Naive B cell (primary cell): ENCODE results near the gene NLRC5. TPM values are rescaled to one million over a fixed set of nuclear protein-coding genes. Genes with fewer than 3 reads are reported as not detected.
A peak's percentile ranks its signal among the peaks of the same experiment; 100 is the strongest.
"Not testable (repeated sequence)": the region's sequence is repeated elsewhere in the genome, so short reads cannot be mapped to it uniquely, and the experiment has no call there.

Experiments
- ATAC-seq, 2 donors: fragments of 150-1000 bp; cut with Tn5 transposase; 2 replicates each; pipeline ENCODE4 v1.10.0; 2021; ENCODE audit warnings: low read depth in 2 of 2, mild to moderate bottlenecking in 2 of 2, moderate library complexity in 2 of 2
- DNase-seq: peaks from one replicate; pipeline ENCODE4 v3.0.0; 2022
- H3K27ac Mint-ChIP-seq, 6 donors: one replicate each; pipeline ENCODE4 v1.8.0; 2020 to 2022; ENCODE audit warnings: mild to moderate bottlenecking in 6 of 6, mixed read lengths in 6 of 6, moderate library complexity in 5 of 6, inconsistent platforms in 2 of 6
- H3K27me3 Mint-ChIP-seq, 3 donors: one replicate each; pipeline ENCODE4 v1.8.0; 2021 to 2022; ENCODE audit warnings: mixed read lengths in 3 of 3, mild to moderate bottlenecking in 1 of 3
- H3K36me3 Mint-ChIP-seq, 2 donors: one replicate each; pipeline ENCODE4 v1.8.0; 2020 to 2022; ENCODE audit warnings: mixed read lengths in 2 of 2, inconsistent platforms in 1 of 2, mild to moderate bottlenecking in 1 of 2
- H3K4me1 Mint-ChIP-seq, 3 donors: one replicate each; pipeline ENCODE4 v1.8.0; 2020 to 2022; ENCODE audit warnings: mixed read lengths in 3 of 3, inconsistent platforms in 1 of 3, mild to moderate bottlenecking in 1 of 3, moderate library complexity in 1 of 3
- H3K4me3 Mint-ChIP-seq, 8 donors: one replicate each; pipeline ENCODE4 v1.8.0; 2020 to 2022; ENCODE audit warnings: mild to moderate bottlenecking in 8 of 8, mixed read lengths in 8 of 8, moderate library complexity in 8 of 8, inconsistent platforms in 2 of 8
- H3K9me3 Mint-ChIP-seq, 7 donors: one replicate each; pipeline ENCODE4 v1.8.0; 2020 to 2022; ENCODE audit warnings: mixed read lengths in 7 of 7, mild to moderate bottlenecking in 5 of 7, inconsistent platforms in 2 of 7, moderate library complexity in 1 of 7
- polyA plus RNA-seq, 6 donors: library from polyadenylated mRNA; unstranded; fragments of 300-500 nt; fragmentation: Illumina TruSeq; gene quantifications; one replicate each; pipeline ENCODE4 v1.2.3, GENCODE V29; 2021; ENCODE audit warnings: low read depth in 6 of 6

NLRC5 gene
- polyA plus RNA-seq, 6 donors from 2014 or later, result 2.9 to 42.9 (median 29.9) TPM

GRCh38 chr16:57096793-57097192 is 107.4 kb downstream of the NLRC5 start:
- no peak overlapping the region for H3K27ac Mint-ChIP-seq
- peak overlapping the region in 1 of 8 donors; percentile 20 for H3K4me3 Mint-ChIP-seq
- peaks cover 4 to 5% (median 4%) of the 10 kb centered on the region in 3 donors for H3K4me1 Mint-ChIP-seq
- H3K36me3 Mint-ChIP-seq, result no peaks in the 10 kb centered on the region
- peaks cover 10 to 37% (median 11%) of the 10 kb centered on the region in 3 donors for H3K27me3 Mint-ChIP-seq
- H3K9me3 Mint-ChIP-seq, result no peaks in the 10 kb centered on the region
- DNase-seq, result no peak
- ATAC-seq, result no peak

DNA sequence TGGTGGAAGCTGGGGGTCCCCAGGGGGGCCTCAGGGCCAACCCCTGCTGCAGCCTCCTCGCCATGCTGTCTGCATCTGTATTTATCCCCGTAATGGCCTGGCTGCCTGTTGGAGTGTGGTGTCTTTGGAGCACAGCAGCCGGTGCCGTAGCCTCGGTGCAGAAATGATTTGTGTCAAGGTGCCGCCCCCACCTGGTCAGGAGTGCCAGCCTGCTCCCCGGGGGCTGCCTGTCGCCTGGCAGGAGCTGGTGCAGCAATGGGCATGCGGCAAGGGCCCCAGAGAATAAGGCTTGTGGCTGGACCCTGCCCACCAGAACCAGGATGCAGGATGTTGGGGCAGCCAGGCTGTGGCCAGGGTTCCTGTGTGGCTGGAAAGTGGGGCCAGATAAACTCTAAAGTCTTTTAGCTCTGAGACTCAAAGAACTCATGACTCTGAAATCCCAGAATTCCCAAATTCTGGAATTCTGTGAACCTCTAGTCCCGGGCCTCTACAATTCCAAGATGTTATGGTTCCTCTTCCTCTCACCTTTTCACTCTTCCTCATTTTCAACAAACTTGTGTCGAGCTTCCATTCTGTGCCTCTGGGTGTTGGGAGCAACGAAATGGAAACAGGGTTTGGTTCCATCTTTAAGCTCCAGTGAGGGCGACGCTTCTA is 109.0 kb downstream of the NLRC5 start:
- Mint-ChIP-seq H3K27me3 (peaks cover 9 to 35% (median 10%) of the 10 kb centered on the region in 3 donors), H3K4me1 (peaks cover 3% of the 10 kb centered on the region in 3 donors), H3K27ac (peak overlapping the region in 1 of 6 donors; percentile 49), H3K36me3 (no peaks in the 10 kb centered on the region), H3K9me3 (no peaks in the 10 kb centered on the region), H3K4me3 (no peak overlapping the region)
- ATAC-seq (no peak), DNase-seq (no peak)

GRCh38 chr16:57099965-57100364 is 110.6 kb downstream of the NLRC5 start:
- ATAC-seq, H3K9me3 Mint-ChIP-seq, H3K4me3 Mint-ChIP-seq, DNase-seq, H3K36me3 Mint-ChIP-seq, H3K4me1 Mint-ChIP-seq: not testable (repeated sequence)
- H3K27ac Mint-ChIP-seq, result peak overlapping the region in 1 of 6 donors; percentile 56
- H3K27me3 Mint-ChIP-seq, result peaks cover 0 to 19% (median 10%) of the 10 kb centered on the region in 3 donors

- H3K4me1 Mint-ChIP-seq, result no peaks in the 10 kb centered on the region
- H3K36me3 Mint-ChIP-seq, result no peaks in the 10 kb centered on the region
- peaks cover 0 to 15% (median 9%) of the 10 kb centered on the region in 3 donors for H3K27me3 Mint-ChIP-seq
- H3K27ac Mint-ChIP-seq, result peak overlapping the region in 1 of 6 donors; percentile 60
- H3K9me3 Mint-ChIP-seq, result no peaks in the 10 kb centered on the region
- DNase-seq (no peak), ATAC-seq (no peak)
- H3K4me3 Mint-ChIP-seq, result no peak overlapping the region
These were observed 111.1 kb downstream of the NLRC5 start for GRCh38 chr16:57100445-57100844.

DNA sequence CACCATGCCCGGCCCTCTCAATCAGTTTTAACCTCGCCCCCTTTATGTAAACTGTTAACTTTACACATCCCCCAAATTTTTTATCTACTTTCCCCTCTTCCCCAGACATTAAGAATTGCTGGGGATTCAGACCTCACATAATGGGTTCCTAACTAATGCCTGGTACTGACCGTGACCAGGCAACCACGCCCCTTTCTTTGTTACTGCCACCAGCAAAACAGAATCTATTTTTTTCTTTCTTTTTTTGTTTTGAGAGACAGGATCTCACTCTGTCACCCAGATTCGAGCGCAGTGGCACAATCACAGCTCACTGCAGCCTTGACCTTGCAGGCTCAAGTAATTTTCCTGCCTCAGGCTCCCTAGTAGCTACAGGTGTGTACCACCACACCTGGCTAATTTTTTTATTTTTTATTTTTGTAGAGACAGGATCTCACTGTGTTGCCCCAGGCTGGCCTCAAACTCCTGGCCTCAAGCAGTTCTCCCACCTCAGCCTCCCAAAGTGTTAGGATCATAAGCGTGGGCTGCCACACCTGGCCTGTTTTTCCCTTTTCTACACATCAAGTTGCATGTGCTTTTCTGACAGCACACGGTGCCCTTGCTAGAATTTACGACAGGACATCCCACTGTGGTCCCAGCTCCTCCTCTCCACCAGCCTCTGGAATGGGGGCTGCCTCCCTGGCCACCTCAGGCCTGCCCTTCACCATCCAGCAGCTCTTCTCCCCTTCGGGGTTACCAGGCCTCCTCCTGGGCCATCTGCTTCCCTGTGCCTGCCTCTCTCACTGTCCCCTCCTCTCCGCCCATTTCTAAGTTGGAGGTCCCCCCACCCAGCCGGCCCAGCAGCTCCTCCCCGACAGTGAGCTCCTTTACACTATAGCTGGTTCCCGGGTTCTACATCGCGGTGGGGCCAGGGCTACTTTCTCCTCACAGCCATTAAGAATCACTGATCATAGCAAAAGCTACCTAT is 113.8 kb downstream of the NLRC5 start:
- H3K4me1 Mint-ChIP-seq, result no peaks in the 10 kb centered on the region
- ATAC-seq (no peak), DNase-seq (no peak)
- H3K36me3 Mint-ChIP-seq, result no peaks in the 10 kb centered on the region
- no peak overlapping the region for H3K4me3 Mint-ChIP-seq
- H3K27ac Mint-ChIP-seq, result peak overlapping the region in 2 of 6 donors; percentile 5 to 33
- no peaks in the 10 kb centered on the region for H3K9me3 Mint-ChIP-seq
- peaks cover 0 to 4% (median 0%) of the 10 kb centered on the region in 3 donors for H3K27me3 Mint-ChIP-seq

GRCh38 chr16:57104706-57105105 is 115.3 kb downstream of the NLRC5 start:
- DNase-seq, result no peak
- no peak overlapping the region for H3K4me3 Mint-ChIP-seq
- no peaks in the 10 kb centered on the region for H3K4me1 Mint-ChIP-seq
- H3K27ac Mint-ChIP-seq, result peak overlapping the region in 2 of 6 donors; percentile 55 to 78
- H3K36me3 Mint-ChIP-seq, result no peaks in the 10 kb centered on the region
- no peaks in the 10 kb centered on the region for H3K9me3 Mint-ChIP-seq
- H3K27me3 Mint-ChIP-seq, result no peaks in the 10 kb centered on the region
- no peak for ATAC-seq

- Mint-ChIP-seq H3K9me3 (no peaks in the 10 kb centered on the region), H3K4me3 (no peak overlapping the region), H3K27ac (peak overlapping the region in 2 of 6 donors; percentile 55 to 78), H3K36me3 (no peaks in the 10 kb centered on the region), H3K4me1 (no peaks in the 10 kb centered on the region), H3K27me3 (no peaks in the 10 kb centered on the region)
- ATAC-seq, result no peak
- DNase-seq, result no peak
These were observed 115.8 kb downstream of the NLRC5 start for GRCh38 chr16:57105184-57105583.

DNA sequence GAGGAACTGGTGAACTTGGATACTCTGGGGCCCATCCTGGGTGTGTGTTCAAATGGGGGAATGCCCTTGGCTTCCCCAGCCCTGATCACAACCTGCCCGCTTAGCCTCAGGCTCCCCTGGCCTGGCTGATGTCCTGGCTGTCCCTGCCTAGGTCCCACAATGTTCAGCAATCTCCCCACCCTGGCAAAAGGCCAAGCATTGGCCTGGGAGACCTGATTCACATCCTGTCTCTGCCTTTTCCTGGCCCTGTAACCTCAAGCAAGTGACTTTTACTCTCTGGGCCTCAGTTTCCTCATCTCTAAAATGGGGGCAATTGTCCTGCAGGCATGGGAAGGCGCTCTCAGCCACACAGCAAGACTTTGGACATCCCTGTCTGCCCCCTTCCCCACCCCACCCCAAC is 117.4 kb downstream of the NLRC5 start:
- Mint-ChIP-seq H3K27ac (no peak overlapping the region), H3K27me3 (no peaks in the 10 kb centered on the region), H3K4me1 (no peaks in the 10 kb centered on the region), H3K36me3 (no peaks in the 10 kb centered on the region), H3K4me3 (no peak overlapping the region), H3K9me3 (no peaks in the 10 kb centered on the region)
- no peak for DNase-seq
- no peak for ATAC-seq

GRCh38 chr16:57107321-57107922 is 118.1 kb downstream of the NLRC5 start:
- no peaks in the 10 kb centered on the region for H3K36me3 Mint-ChIP-seq
- no peak overlapping the region for H3K27ac Mint-ChIP-seq
- H3K4me3 Mint-ChIP-seq, result no peak overlapping the region

DNA sequence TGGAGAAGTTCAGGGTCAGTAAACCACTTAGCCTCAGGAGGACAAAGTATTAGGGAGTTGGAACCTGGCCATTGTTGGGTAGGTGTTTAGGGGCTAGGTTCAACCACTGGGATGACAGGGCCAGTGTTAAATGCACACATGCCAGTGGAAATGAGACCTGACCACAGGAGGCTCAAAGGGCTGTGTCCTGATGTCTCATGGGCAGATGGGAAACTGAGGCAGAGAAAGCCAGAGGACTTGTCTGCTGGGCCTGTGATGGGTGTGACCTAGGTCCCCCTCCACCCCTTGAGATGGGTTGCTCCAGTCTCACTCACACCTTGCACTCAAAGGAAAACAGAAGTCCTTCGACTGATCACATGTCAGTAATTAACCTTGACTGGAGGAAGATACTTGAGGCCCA is 119.1 kb downstream of the NLRC5 start:
- no peak for ATAC-seq
- H3K36me3 Mint-ChIP-seq, result no peaks in the 10 kb centered on the region
- H3K9me3 Mint-ChIP-seq, result no peaks in the 10 kb centered on the region
- no peaks in the 10 kb centered on the region for H3K4me1 Mint-ChIP-seq
- DNase-seq, result no peak
- H3K4me3 Mint-ChIP-seq, result no peak overlapping the region
- H3K27ac Mint-ChIP-seq, result no peak overlapping the region
- H3K27me3 Mint-ChIP-seq, result no peaks in the 10 kb centered on the region

More at GRCh38 chr16:57107321-57107922, 118.1 kb downstream of the NLRC5 start:
- DNase-seq (no peak), ATAC-seq (no peak)
- H3K27me3 Mint-ChIP-seq, result no peaks in the 10 kb centered on the region
- H3K9me3 Mint-ChIP-seq, result no peaks in the 10 kb centered on the region
- no peaks in the 10 kb centered on the region for H3K4me1 Mint-ChIP-seq

DNA sequence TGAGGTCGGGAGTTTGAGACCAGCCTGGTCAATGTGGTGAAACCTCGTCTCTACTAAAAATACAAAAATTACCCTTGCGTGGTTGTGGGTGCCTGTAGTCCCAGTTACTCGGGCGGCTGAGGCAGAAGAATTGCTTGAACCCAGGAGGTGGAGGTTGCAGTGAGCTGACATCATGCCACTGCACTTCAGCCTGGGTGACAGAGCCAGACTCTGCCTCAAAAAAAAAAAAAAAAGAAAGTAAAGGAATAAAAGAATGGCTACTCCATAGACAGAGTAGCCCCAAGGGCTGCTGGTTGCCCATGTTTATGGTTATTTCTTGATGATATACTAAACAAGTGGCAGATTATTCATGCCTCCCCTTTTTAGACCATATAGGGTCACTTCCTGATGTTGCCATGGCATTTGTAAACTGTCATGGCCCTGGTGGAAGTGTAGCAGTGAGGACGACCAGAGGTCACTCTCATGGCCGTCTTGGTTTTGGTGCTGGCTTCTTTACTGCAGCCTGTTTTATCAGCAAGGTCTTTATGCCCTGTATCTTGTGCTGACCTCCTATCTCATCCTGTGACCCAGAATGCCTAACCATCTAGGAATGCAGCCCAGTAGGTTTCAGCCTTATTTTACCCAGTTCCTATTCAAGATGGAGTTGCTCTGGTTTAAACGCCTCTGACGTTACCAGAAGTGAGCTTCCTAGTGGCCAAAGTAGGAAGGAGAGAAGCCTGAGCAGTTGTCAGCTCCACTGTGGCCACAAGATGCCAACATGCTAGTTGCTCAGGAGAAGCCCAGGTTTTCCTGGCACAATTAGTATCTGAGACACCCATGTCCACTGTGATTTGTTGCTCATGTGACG is 120.1 kb downstream of the NLRC5 start:
- not testable (repeated sequence) for H3K4me1 Mint-ChIP-seq, H3K27me3 Mint-ChIP-seq, H3K9me3 Mint-ChIP-seq, DNase-seq, H3K27ac Mint-ChIP-seq, ATAC-seq, H3K36me3 Mint-ChIP-seq, H3K4me3 Mint-ChIP-seq

- H3K36me3 Mint-ChIP-seq, result no peaks in the 10 kb centered on the region
- H3K4me3 Mint-ChIP-seq, result no peak overlapping the region
- no peak for ATAC-seq
- no peak for DNase-seq
- H3K9me3 Mint-ChIP-seq, result no peaks in the 10 kb centered on the region
- H3K4me1 Mint-ChIP-seq, result no peaks in the 10 kb centered on the region
- H3K27me3 Mint-ChIP-seq, result no peaks in the 10 kb centered on the region
- H3K27ac Mint-ChIP-seq, result peak overlapping the region in 1 of 6 donors; percentile 9
These were observed 121.6 kb downstream of the NLRC5 start for GRCh38 chr16:57110937-57111336.

DNA sequence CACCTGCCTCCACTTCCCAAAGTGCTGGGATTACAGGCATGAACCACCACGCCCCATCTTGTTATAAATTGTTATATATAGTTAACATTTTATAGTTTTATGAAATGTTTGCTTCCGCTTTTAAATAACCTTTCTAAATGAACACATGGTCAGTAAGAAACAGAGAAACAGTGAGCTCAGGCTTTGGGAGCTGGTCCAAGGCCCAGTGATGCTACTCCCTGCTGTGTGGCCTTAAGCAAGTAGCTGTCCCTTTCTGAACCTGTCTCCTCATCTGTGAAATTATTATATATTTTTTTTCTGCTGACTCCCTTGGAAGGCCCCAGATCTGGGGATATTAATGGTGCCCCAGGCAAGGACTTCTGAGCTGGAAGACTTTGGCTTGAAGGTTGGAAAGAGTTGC is 122.1 kb downstream of the NLRC5 start:
- Mint-ChIP-seq H3K27ac (no peak overlapping the region), H3K27me3 (no peaks in the 10 kb centered on the region), H3K36me3 (no peaks in the 10 kb centered on the region), H3K4me1 (no peaks in the 10 kb centered on the region), H3K9me3 (no peaks in the 10 kb centered on the region), H3K4me3 (no peak overlapping the region)
- no peak for DNase-seq
- ATAC-seq, result no peak
